GM18505 (cell line): Measurements from ENCODE around the gene RRM2.

ENCODE experiments used
- ATAC-seq: cut with Tn5 transposase; IDR thresholded peaks from one replicate; pipeline ENCODE4 v1.9.1; 2021; ENCODE audit not compliant: unreplicated experiment
- POLR2A ChIP-seq: IDR thresholded peaks from 4 replicates; pipeline ENCODE4 v1.6.1; 2011; ENCODE audit warnings: borderline replicate concordance; ENCODE audit not compliant: insufficient read depth, insufficient read length; ENCODE audit errors: extremely low read depth

Gene RRM2

GRCh38 chr2:10169053-10169578, 46.6 kb downstream of the RRM2 start:
- TF ChIP-seq POLR2A: no peak
- no peak for ATAC-seq

DNA sequence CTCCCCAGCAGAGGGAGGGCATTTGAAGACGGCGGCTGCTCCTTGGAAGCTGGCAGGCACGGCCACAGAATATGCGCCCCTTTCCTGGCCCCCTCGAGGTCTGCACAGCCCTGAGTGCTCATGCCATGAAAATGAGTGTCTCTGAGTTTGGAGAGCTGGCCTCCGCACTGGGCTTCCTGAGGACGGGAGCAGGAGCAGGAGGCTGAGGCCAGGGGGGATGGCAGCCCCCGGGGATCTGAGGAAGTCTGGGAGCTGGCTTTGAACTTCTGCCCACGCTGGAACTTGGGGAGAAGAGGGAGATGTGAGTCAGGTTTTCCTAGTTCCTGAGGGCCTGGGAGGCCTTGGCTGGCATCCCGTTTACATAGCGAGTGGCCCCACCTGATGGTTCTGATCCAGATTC, 47.0 kb downstream of the RRM2 start:
- ATAC-seq: no peak
- TF ChIP-seq POLR2A: no peak

GRCh38 chr2:10170256-10170655, 47.7 kb downstream of the RRM2 start:
- no peak for ATAC-seq
- no peak for TF ChIP-seq POLR2A

- TF ChIP-seq POLR2A: no peak
- ATAC-seq: no peak
Measured at GRCh38 chr2:10171006-10171800, 48.7 kb downstream of the RRM2 start.

DNA sequence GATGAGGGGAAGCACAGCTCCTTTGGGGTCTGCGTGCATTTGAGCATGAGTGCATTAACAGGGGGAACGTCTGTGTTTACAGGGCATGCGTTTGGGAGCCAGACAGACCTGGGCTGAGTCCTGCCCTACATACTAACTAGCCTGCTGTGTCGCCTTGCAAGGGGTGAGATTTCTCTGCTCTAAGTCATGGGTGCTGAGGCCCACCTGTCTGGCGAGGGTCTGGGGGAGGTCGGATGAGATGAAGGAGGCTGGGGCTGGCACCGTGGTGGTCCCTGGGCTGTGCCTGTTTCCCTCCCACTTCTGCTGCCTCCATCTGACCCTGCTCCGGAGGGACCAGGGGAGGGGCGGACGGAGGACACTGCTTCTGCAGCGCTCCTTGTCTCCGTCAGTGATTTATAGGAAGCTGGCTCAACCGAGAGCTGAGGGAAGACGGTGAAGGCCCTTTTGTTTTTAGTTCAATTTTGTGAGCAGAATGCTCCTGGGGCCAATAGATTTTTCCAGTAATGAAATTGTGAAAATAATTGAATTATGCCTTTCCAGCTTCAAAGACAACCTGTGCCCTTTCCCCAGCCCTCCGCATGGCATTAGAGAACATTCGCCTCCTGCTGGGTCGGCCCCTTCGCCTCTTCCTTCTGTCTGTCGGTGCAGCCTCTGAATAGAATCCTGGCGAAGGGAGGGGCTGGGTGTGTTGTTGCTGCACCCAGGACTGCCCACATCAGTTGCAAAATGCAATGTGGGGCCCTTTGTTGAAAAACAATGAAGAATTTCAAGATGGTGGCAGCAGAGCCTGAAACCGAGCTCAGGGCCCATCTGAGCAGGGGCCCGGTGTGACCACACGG, 49.7 kb downstream of the RRM2 start:
- no peak for TF ChIP-seq POLR2A
- no peak for ATAC-seq

DNA sequence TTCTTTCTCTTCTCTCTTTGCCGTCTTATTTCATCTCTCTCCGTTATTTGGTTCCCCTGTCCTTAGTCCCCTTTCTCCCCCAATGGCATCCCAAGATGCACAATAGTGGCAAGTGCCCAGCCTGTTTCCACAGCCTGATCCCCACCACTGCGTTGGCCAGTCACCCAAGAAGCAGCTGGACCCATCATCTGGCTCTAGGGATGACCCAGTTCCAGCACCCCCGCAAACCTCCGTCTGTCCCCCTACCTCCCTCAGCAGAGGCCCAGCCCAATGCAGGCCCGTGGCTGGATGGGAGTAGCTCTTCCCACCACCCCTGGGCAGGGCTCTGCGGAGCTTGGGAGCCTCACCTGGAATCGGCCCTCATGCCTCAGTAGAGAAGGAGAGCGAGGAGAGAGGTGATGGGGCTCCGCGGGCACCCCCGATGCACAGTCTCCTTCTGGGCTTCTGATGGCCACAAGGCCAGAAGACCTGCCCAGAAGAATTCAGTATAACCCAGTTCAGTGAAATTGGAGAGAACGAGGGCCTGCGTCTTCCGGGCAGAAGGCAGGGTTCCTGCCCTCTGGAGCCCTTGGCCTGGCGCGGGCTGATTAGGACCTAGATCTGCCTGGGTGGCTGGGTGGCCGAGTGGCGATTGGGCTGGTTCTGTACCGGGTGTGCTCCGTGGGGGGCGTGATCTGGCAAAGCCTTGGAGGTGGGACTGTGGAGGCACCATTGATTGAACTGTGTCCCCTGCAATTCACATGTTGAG, 50.9 kb downstream of the RRM2 start:
- TF ChIP-seq POLR2A: no peak
- ATAC-seq: no peak

GRCh38 chr2:10174173-10174572, 51.6 kb downstream of the RRM2 start:
- TF ChIP-seq POLR2A: no peak
- no peak for ATAC-seq

DNA sequence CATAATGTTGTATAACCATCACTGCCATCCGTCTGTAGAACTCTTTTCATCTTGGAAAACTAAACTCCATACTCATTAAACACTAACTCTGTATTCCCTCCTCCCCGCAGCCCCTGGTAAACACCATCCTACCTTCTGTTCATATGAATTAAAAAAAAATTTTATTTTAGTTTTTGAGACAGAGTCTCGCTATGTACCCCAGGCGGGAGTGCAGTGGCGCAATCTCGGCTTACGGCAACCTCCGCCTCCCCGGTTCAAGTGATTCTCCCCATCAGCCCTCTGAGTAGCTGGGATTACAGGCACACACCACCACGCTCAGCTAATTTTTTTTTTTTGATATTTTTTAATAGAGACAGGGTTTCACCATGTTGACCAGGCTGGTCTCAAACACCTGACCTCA, 52.9 kb downstream of the RRM2 start:
- no peak for ATAC-seq
- no peak for TF ChIP-seq POLR2A

DNA sequence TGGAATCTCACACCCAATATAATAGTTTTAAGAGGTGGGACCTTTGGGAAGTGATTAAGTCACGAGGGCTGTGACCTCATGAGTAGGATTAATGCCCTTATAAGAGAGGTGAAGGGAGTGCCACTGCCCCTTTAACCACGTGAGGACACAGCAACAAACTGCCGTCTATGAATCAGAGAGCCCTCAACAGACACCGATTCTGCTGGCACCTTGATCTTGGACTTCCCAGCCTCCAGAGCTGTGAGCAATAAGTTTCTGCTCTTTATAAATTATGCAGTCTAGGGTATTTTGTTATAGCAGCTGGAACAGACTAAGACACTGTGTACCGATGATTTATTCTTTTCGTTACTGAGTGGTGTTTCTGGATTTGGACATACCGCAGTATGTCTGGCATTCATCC, 56.2 kb downstream of the RRM2 start:
- no peak for ATAC-seq
- no peak for TF ChIP-seq POLR2A

- no peak for ATAC-seq
Measured at GRCh38 chr2:10179422-10179821, 56.9 kb downstream of the RRM2 start.

DNA sequence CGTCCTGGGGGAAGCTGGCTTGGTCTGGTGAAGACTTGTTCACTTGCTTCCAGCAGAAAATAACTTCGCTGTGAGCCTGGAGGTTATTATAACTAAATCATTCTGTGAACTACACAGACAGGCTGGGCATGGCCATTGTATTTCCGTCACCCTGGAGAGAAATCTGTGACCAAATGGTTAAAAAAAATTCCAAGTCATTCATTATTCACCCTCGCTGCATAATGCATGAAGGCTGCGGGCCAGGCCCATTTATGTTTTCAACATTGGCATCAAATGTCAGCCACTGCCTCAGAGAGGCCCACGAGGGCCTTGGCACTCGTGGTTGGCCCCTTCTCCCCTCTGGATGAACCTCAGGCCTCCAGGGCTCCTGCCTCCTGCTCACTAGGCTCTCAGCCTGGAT, 57.7 kb downstream of the RRM2 start:
- no peak for TF ChIP-seq POLR2A
- no peak for ATAC-seq

More at GRCh38 chr2:10179422-10179821, 56.9 kb downstream of the RRM2 start:
- TF ChIP-seq POLR2A: no peak
